Stimulated activated CD8-positive, alpha-beta memory T cell treated with anti-CD3 and anti-CD28 coated beads, Interleukin-15, amount 100 ng/mL, for 1 hour (primary cell): ENCODE data around the gene TMCO6.
"Not testable (repeated sequence)": the region's sequence is repeated elsewhere in the genome, so short reads cannot be mapped to it uniquely, and the experiment has no call there.

Experiments used
- DNase-seq: peaks from one replicate; pipeline ENCODE4 v3.0.0-alpha.2; 2020; ENCODE audit warnings: low read depth

The TMCO6 gene

GRCh38 chr5:140630292-140631035 is 8.8 kb upstream of the TMCO6 start:
- DNase-seq = no peak

DNA sequence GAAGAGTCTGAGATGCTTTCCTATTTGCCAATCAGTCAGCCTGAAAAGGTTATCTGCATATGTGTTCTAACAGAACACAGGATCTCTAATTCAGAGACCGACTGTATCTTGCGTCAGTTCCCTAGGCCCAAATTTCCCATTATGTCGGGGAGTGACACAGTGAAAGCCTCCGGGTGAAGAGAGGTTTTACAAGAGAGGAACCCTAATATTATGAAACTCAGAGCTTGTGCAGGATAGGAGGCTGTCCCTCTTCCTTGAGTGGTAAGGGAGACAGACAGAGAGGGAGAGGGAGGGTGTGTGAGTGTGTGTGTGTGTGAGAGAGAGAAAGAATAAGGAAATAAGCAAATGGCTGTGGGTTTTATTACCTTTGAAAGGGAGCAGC is 8.2 kb upstream of the TMCO6 start:
- no peak for DNase-seq

GRCh38 chr5:140631831-140632365 is 7.4 kb upstream of the TMCO6 start:
- DNase-seq = no peak

- no peak for DNase-seq
Measured at GRCh38 chr5:140632366-140633020, 6.8 kb upstream of the TMCO6 start.

GRCh38 chr5:140633021-140633471 is 6.2 kb upstream of the TMCO6 start, which contains the start of gene CD14:
CD14 (minus strand) TSS chr5:140633175; CDS start chr5:140633071, 104 bp downstream.
- no peak for DNase-seq

GRCh38 chr5:140633501-140633900 is 5.8 kb upstream of the TMCO6 start:
- DNase-seq = no peak

DNA sequence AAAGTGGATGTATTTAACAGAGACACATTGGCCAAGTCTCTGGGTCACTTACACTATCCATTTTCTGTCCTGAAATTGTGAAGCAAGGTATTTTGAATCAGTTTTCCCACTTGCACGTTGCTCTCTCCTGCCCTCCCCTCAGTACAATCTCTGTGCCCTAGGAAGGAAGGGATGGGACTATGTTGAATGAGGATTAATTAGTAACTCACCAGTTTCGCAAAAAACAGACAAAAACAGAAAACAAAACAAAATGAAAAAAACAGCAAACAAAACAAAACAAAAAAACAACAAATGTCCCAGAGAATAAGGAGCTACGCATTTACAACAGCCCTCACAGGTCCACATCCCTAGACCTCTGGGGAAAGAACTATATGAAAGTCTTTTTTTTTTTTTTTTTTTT is 5.1 kb upstream of the TMCO6 start:
- DNase-seq = no peak

GRCh38 chr5:140635291-140636257 is 3.7 kb upstream of the TMCO6 start:
- no peak for DNase-seq

DNA sequence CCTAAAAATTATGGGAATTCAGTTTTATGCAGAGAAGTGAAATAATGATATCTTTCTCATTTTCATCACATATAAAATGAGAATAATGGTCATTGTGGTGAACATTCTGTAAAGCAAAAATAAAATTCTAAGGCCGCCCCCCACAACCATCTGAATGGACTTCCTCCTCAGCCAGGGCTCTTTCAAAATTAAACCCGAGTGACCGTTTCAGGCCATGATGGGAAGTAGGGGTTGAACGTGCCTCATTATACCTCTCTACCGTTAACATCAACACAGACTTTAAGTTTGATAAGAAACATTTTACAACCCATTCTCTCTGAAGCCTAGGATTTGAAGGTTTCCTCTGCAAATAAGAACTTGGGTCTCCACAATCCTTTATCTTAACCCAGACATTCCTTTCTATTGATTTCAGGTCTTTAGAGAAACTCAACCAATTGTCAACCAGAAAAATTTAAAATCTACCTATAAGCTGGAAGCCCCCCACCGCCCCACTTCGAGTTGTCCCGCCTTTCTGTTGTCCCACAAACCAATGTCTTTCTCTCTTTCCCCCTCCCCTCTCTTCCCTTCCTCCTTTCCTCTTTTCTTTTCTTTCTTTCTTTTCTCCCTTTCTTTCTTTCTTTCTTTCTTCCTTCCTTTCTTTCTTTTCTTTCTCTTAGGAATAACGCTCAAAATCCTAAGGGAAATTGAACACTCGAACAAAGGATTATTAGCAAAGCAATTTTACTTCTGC is 1.7 kb upstream of the TMCO6 start:
- no peak for DNase-seq

GRCh38 chr5:140638898-140639147 is 428 bp upstream of the TMCO6 start:
- DNase-seq = not testable (repeated sequence)

DNA sequence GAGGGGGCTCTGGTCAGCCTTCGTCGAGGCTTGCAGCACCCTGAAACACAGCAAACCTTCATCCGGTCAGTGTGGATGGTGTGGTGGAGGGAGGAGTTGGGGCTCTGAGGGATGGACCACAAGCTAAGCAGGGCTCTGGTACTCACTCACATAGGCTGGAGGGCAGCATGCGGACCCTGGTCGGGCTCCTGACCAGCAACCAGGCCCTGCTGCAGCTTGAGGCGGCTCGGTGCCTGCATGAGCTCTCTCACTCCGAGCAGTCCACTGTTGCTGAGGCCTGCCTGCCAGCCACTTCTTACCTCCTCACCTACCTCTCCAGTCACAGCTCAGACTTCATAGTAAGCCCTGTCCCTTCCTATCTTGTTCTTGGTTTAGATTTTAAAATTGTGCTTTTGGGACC is 2.5 kb downstream of the TMCO6 start:
- DNase-seq = no peak

- DNase-seq = no peak
Measured at GRCh38 chr5:140642718-140643117, 3.5 kb downstream of the TMCO6 start.

- DNase-seq = no peak
Measured at GRCh38 chr5:140647042-140647419, 7.8 kb downstream of the TMCO6 start.

GRCh38 chr5:140658870-140659269 is 19.6 kb downstream of the TMCO6 start:
- DNase-seq = no peak

GRCh38 chr5:140660371-140660770 is 21.1 kb downstream of the TMCO6 start:
- not testable (repeated sequence) for DNase-seq

DNA sequence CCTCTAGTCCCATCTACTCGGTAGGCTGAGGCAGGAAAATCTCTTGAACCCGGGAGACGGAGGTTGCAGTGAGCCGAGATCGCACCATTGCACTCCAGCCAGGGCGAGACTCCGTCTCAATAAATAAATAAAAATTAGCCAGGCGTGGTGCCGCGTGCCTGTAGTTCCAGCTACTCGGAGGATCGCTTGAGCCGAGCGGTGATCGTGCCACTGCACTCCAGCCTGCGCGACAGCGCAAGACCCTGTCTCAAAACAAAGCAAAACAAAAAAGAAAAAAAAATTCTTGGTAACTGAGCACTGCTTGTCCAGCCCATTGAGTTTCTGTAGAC is 24.7 kb downstream of the TMCO6 start:
- no peak for DNase-seq

GRCh38 chr5:140664359-140665119 is 25.3 kb downstream of the TMCO6 start, which contains the start of gene WDR55:
WDR55 (plus strand) TSS chr5:140664904; CDS start chr5:140664913, 9 bp downstream.
- DNase-seq = peak; percentile 91

DNA sequence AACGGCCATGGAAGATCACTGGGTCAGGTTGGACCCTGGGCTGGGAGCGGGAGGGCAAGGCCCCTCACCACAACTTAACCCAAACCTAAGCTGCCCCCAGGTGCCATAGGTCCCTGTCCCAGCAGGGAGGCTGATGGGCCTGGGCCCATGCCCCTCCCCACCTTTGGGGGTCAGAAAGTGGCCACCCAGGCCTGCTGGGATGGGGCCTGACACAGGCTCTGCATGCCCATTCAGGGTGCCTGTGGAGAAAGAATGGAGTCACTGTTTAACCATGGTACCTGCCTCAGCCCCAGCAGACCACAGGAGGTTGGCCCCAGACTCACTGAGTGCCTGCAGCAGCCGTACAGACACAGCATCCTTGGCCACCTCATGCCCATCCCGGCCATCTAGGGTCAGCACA is 31.8 kb downstream of the TMCO6 start:
- DNase-seq = not testable (repeated sequence)

- no peak for DNase-seq
Measured at GRCh38 chr5:140671472-140672125, 32.3 kb downstream of the TMCO6 start.

GRCh38 chr5:140672455-140673186 is 33.4 kb downstream of the TMCO6 start:
- no peak for DNase-seq
